ENCODE data around the gene FLII. TPM values are rescaled to one million over a fixed set of nuclear protein-coding genes. Genes with fewer than 3 reads are reported as not detected.
A peak's percentile ranks its signal among the peaks of the same experiment; 100 is the strongest.

Gene FLII
- total and polyA plus RNA-seq, 2 of the 8 experiments (the other 6 are each of a cell fraction or from before 2014, with no cell fraction given): 300 to 549 TPM

DNA sequence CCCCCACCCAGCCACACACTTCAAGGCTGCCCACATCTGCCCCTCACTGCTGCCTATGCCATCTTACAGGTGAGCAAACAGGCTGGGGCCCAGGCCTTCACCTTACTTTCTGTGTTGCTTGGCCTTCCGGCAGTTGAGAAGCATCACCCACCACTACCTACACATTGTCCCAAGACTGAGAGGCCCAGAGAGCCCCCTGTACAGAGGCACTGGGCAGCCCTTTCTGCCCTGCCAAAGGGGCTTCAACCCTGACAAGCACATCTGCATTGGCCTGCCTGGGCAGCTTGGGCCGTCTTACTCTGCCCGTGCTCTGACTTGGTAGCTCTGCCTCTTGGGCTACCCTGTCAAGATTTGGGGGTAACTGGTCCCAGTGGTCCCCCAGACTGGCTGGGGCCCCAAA is 3.1 kb upstream of the FLII start:
- WGBS, 2 experiments (ENCODE audit: extremely low coverage in 1 of 2, insufficient coverage in 1 of 2, insufficient read length in 1 of 2, insufficient replicate concordance in 2 of 2, low coverage in 1 of 2, low lambda C conversion rate in 2 of 2, missing lambda C conversion rate in 1 of 2): 94% methylated on average over 3 of the region's 3 CpGs; no CpG with 5 or more reads in 1 of the 2 experiments
- no peak for DNase-seq (ENCODE audit: low read depth in 1 of 2, low spot score in 2 of 2)
- POLR2A ChIA-PET (ENCODE audit: partially characterized antibody): interaction anchor here (1.1 to 11.5 kb wide), 8 partner anchors 7 to 102 kb away, joined by 3 to 171 read pairs (median 14); partner anchors contain the start of gene SHMT1
- TF ChIP-seq, protein P1, sequence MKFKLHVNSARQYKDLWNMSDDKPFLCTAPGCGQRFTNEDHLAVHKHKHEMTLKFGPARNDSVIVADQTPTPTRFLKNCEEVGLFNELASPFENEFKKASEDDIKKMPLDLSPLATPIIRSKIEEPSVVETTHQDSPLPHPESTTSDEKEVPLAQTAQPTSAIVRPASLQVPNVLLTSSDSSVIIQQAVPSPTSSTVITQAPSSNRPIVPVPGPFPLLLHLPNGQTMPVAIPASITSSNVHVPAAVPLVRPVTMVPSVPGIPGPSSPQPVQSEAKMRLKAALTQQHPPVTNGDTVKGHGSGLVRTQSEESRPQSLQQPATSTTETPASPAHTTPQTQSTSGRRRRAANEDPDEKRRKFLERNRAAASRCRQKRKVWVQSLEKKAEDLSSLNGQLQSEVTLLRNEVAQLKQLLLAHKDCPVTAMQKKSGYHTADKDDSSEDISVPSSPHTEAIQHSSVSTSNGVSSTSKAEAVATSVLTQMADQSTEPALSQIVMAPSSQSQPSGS (IDR thresholded peaks at IDR 0.05; ENCODE audit: low read length): no peak
- no peak for TF ChIP-seq TBP (IDR thresholded peaks at IDR 0.05; ENCODE audit: low read depth, low read length)
- TF ChIP-seq, protein P2, sequence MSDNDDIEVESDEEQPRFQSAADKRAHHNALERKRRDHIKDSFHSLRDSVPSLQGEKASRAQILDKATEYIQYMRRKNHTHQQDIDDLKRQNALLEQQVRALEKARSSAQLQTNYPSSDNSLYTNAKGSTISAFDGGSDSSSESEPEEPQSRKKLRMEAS (IDR thresholded peaks at IDR 0.05): no peak
- TF ChIP-seq YY1 (IDR thresholded peaks at IDR 0.05; ENCODE audit: low read depth, low read length): no peak
- TF ChIP-seq CHD2 (IDR thresholded peaks at IDR 0.05; ENCODE audit: low read length): no peak
- no peak for TF ChIP-seq RNF2 (IDR thresholded peaks at IDR 0.05; ENCODE audit: borderline replicate concordance, low read depth, low read length, missing control alignments, poor library complexity, severe bottlenecking)
- TF ChIP-seq PHF8 (conservative IDR thresholded peaks at IDR 0.05; ENCODE audit: low read depth, low read length): no peak
- no peak for TF ChIP-seq SIN3A (conservative IDR thresholded peaks at IDR 0.05 in 1 of 2, IDR thresholded peaks at IDR 0.05 in 1 of 2; ENCODE audit: low read depth in 1 of 2, low read length in 2 of 2)
- no peak for TF ChIP-seq CHD1 (IDR thresholded peaks at IDR 0.05; ENCODE audit: low read depth, low read length)
- TF ChIP-seq SIX5 (IDR thresholded peaks at IDR 0.05; ENCODE audit: low read depth, low read length): no peak

More for the DNA sequence above, 3.1 kb upstream of the FLII start:
- Histone ChIP-seq H2BK12ac (ENCODE audit: low read depth, low read length) (no peak overlapping the region), H3K4ac (replicated peaks; ENCODE audit: insufficient read length, low read depth, low read length) (no peak overlapping the region), H2BK5ac (ENCODE audit: low read depth, low read length) (no peak overlapping the region; the same call in 1 of the 2 replicates), H3K9ac (replicated peaks in 1 of 4; ENCODE audit: extremely low read depth in 1 of 4, low read depth in 3 of 4, low read length in 3 of 4) (peak overlapping the region in 1 of 4 experiments; percentile 77; a peak in 3 of 7 replicates), H2AK5ac (ENCODE audit: low read depth, low read length) (no peak overlapping the region), H4K20me1 (replicated peaks in 1 of 2; ENCODE audit: control insufficient read depth in 1 of 2, insufficient read depth in 2 of 2, low read length in 2 of 2) (peaks cover 2 to 3% of the 10 kb centered on the region in 2 experiments), H4K5ac (ENCODE audit: insufficient read length, low read depth, low read length) (no peak overlapping the region), H3K23me2 (ENCODE audit: low read depth, low read length) (peaks cover 14% of the 10 kb centered on the region), H2BK20ac (ENCODE audit: low read length) (no peak overlapping the region), H3K14ac (ENCODE audit: insufficient read length) (no peak overlapping the region), H2BK120ac (replicated peaks; ENCODE audit: low read depth, low read length) (no peak overlapping the region), H3K23ac (ENCODE audit: insufficient read length) (no peak overlapping the region), H3K4me3 (ENCODE audit: extremely low read depth in 1 of 4, insufficient read depth in 2 of 4, low read depth in 3 of 4, low read length in 4 of 4) (peak overlapping the region; percentile 76 to 88 (median 84); a peak in 6 of 8 replicates), H3K79me1 (ENCODE audit: low read depth, low read length) (peaks cover 11% of the 10 kb centered on the region), H3K4me2 (ENCODE audit: insufficient read depth in 1 of 2, low read depth in 2 of 2, low read length in 2 of 2) (peak overlapping the region; percentile 64 to 79), H3K36me3 (ENCODE audit: control insufficient read depth in 2 of 4, insufficient read depth in 4 of 4, low read length in 3 of 4) (peaks cover 3 to 19% (median 10%) of the 10 kb centered on the region in 4 experiments; a peak in 7 of 8 replicates), H3K9me3 (ENCODE audit: insufficient read depth in 2 of 2, low read depth in 1 of 2, low read length in 1 of 2) (no peaks in the 10 kb centered on the region), H3K18ac (ENCODE audit: extremely low read depth, low read length) (no peak overlapping the region), H2BK15ac (ENCODE audit: low read length) (no peak overlapping the region), H3K4me1 (replicated peaks in 1 of 4; ENCODE audit: control insufficient read depth in 3 of 4, insufficient read depth in 4 of 4, low read length in 3 of 4) (peaks cover 4 to 28% (median 17%) of the 10 kb centered on the region in 4 experiments), H3K79me2 (ENCODE audit: control insufficient read depth in 1 of 2, insufficient read depth in 2 of 2, low read length in 2 of 2) (peaks cover 0 to 13% of the 10 kb centered on the region in 2 experiments; a peak in 1 of 4 replicates), H3K27me3 (replicated peaks in 1 of 4; ENCODE audit: control insufficient read depth in 3 of 4, extremely low read depth in 1 of 4, insufficient read depth in 3 of 4, low read length in 3 of 4) (no peaks in the 10 kb centered on the region), H3K56ac (replicated peaks; ENCODE audit: insufficient read length, low read depth, low read length) (no peak overlapping the region), H2AFZ (ENCODE audit: low read length) (no peak overlapping the region), H4K91ac (replicated peaks; ENCODE audit: insufficient read length, low read length) (no peak overlapping the region), H3K27ac (ENCODE audit: low read depth, low read length) (no peak overlapping the region), H4K8ac (ENCODE audit: extremely low read depth, insufficient read depth, low read length) (no peak overlapping the region; the same call in 1 of the 2 replicates)
- CTCF ChIA-PET (ENCODE audit: partially characterized antibody): interaction anchor here (0.8 to 5.4 kb wide), 4 partner anchors 10 to 120 kb away, joined by 3 to 30 read pairs (median 6); no protein-coding TSS in a partner anchor
- FAIRE-seq: no peak
